IMR-90 (cell line): Measurements from ENCODE around the gene IL17F. TPM values are rescaled to one million over a fixed set of nuclear protein-coding genes. Genes with fewer than 3 reads are reported as not detected.

Experiments
- ATAC-seq: fragments of 200-7000 bp; cut with Tn5 transposase; 2 replicates; pipeline ENCODE4 v1.9.1; 2020; ENCODE audit warnings: low read depth, mild to moderate bottlenecking, moderate library complexity
- BruUV-seq: library from RNA; stranded (reverse); fragments of 400-500 nt; replicated peaks from 2 replicates; lab custom pipeline; 2021; lab: Mats Ljungman, UMichigan
- CTCF ChIA-PET: fragments of 300-600 bp; formaldehyde crosslinking; extraction: SDS; loops from one replicate; lab custom pipeline; 2021; ENCODE audit warnings: antibody characterized with exemption; lab: Yijun Ruan, JAX
- POLR2A ChIA-PET: fragments of 300-600 bp; sonication (Branson Sonifier 250); formaldehyde crosslinking; loops from one replicate; lab custom pipeline; 2022; ENCODE audit warnings: antibody characterized with exemption; ENCODE audit not compliant: unreplicated experiment; lab: Charles Lee
- DNase-seq: peaks from one replicate; pipeline ENCODE4 v3.0.0; 2013
- H2AFZ ChIP-seq: replicated peaks from 2 replicates; pipeline ENCODE3; 2013; ENCODE audit warnings: low read length, mild to moderate bottlenecking; ENCODE audit not compliant: poor library complexity
- H2AK5ac ChIP-seq: 2 replicates; pipeline ENCODE4 v1.6.1; 2013; ENCODE audit warnings: low read depth, low read length, inconsistent platforms
- H2AK9ac ChIP-seq: replicated peaks from 2 replicates; pipeline ENCODE3; 2013; ENCODE audit warnings: mild to moderate bottlenecking, low read depth, low read length, moderate library complexity; ENCODE audit not compliant: poor library complexity
- H2BK120ac ChIP-seq: 2 replicates; pipeline ENCODE4 v1.6.1; 2013; ENCODE audit warnings: low read depth, low read length, inconsistent platforms
- H2BK15ac ChIP-seq: 3 replicates; pipeline ENCODE4 v1.6.1; 2013; ENCODE audit warnings: low read depth, low read length, inconsistent platforms
- H2BK20ac ChIP-seq: 2 replicates; pipeline ENCODE4 v1.6.1; 2013; ENCODE audit warnings: low read depth, mild to moderate bottlenecking, inconsistent platforms, low read length, moderate library complexity
- H2BK5ac ChIP-seq: 2 replicates; pipeline ENCODE4 v1.6.1; 2013; ENCODE audit warnings: mild to moderate bottlenecking, low read depth, low read length, inconsistent platforms; ENCODE audit not compliant: poor library complexity, severe bottlenecking
- H3K14ac ChIP-seq: replicated peaks from 2 replicates; pipeline ENCODE4 v1.6.1; 2013; ENCODE audit warnings: low read depth, low read length, inconsistent platforms
- H3K18ac ChIP-seq: 2 replicates; pipeline ENCODE4 v1.6.1; 2013; ENCODE audit warnings: low read depth, low read length, control low read depth
- H3K23ac ChIP-seq: 2 replicates; pipeline ENCODE4 v1.6.1; 2013; ENCODE audit warnings: low read depth, low read length, inconsistent platforms
- H3K27ac ChIP-seq: 2 replicates; pipeline ENCODE4 v1.5.1; 2013; ENCODE audit warnings: mild to moderate bottlenecking, control low read depth, low read length; ENCODE audit not compliant: insufficient read depth
- H3K27me3 ChIP-seq: 2 replicates; pipeline ENCODE4 v1.6.1; 2013; ENCODE audit warnings: low read length; ENCODE audit not compliant: control insufficient read depth, insufficient read depth
- H3K36me3 ChIP-seq: 2 replicates; pipeline ENCODE4 v1.6.1; 2013; ENCODE audit warnings: low read length, mixed read lengths; ENCODE audit not compliant: control insufficient read depth, insufficient read depth
- H3K4ac ChIP-seq: 2 replicates; pipeline ENCODE4 v1.6.1; 2013; ENCODE audit warnings: low read depth, low read length, inconsistent platforms
- H3K4me1 ChIP-seq: 2 replicates; pipeline ENCODE4 v1.6.1; 2013; ENCODE audit warnings: low read length, mixed read lengths; ENCODE audit not compliant: control insufficient read depth, insufficient read depth
- H3K4me2 ChIP-seq: 2 replicates; pipeline ENCODE4 v1.6.1; 2013; ENCODE audit warnings: low read depth, mild to moderate bottlenecking, control low read depth, low read length, moderate library complexity
- H3K4me3 ChIP-seq: 2 replicates; pipeline ENCODE4 v1.5.1; 2013; ENCODE audit warnings: low read depth, mild to moderate bottlenecking, control low read depth, low read length, moderate library complexity; ENCODE audit not compliant: insufficient read depth
- H3K56ac ChIP-seq: 2 replicates; pipeline ENCODE4 v1.6.1; 2013; ENCODE audit warnings: low read length, inconsistent platforms; ENCODE audit not compliant: insufficient read depth; ENCODE audit errors: extremely low read depth
- H3K79me1 ChIP-seq, 2 experiments: 2 replicates each; pipeline ENCODE4 v1.6.1; 2013; ENCODE audit warnings: low read length in 2 of 2, inconsistent platforms in 1 of 2, low read depth in 1 of 2
- H3K9ac ChIP-seq: 2 replicates; pipeline ENCODE4 v1.6.1; 2013; ENCODE audit warnings: low read depth, low read length, control low read depth
- H3K9me1 ChIP-seq: 2 replicates; pipeline ENCODE4 v1.6.1; 2013; ENCODE audit warnings: low read length, inconsistent platforms; ENCODE audit not compliant: insufficient read depth
- H3K9me3 ChIP-seq: 2 replicates; pipeline ENCODE4 v1.6.1; 2013; ENCODE audit warnings: low read length; ENCODE audit not compliant: control insufficient read depth, insufficient read depth
- H4K20me1 ChIP-seq: 2 replicates; pipeline ENCODE4 v1.6.1; 2013; ENCODE audit warnings: low read length, inconsistent platforms; ENCODE audit not compliant: insufficient read depth
- H4K5ac ChIP-seq: 2 replicates; pipeline ENCODE4 v1.6.1; 2013; ENCODE audit warnings: mild to moderate bottlenecking, low read depth, low read length, control low read depth
- H4K8ac ChIP-seq, 2 experiments: 2 replicates each; pipeline ENCODE4 v1.6.1; 2013; ENCODE audit warnings: low read depth in 2 of 2, low read length in 2 of 2, control low read depth in 1 of 2, inconsistent platforms in 1 of 2
- H4K91ac ChIP-seq: 2 replicates; pipeline ENCODE4 v1.6.1; 2013; ENCODE audit warnings: low read depth, low read length, inconsistent platforms; ENCODE audit not compliant: insufficient read depth
- BHLHE40 ChIP-seq: fragments of 150-350 bp; IDR thresholded peaks from 2 replicates; pipeline ENCODE4 v1.6.1; 2016; ENCODE audit warnings: mild to moderate bottlenecking, low read depth, low read length
- MAFK ChIP-seq: IDR thresholded peaks from 2 replicates; pipeline ENCODE4 v1.6.1; 2012; ENCODE audit warnings: low read depth, low read length, improper control_type of control experiment
- NFE2L2 ChIP-seq: fragments of 150-350 bp; IDR thresholded peaks from 2 replicates; pipeline ENCODE4 v1.6.1; 2016; ENCODE audit warnings: low read depth, mild to moderate bottlenecking, low read length
- SMC3 ChIP-seq: fragments of 150-350 bp; IDR thresholded peaks from 2 replicates; pipeline ENCODE4 v1.6.1; 2016; ENCODE audit warnings: low read depth, mild to moderate bottlenecking, antibody characterized with exemption, low read length, moderate library complexity
- WGBS, 2 experiments: methylation state at CpG; one replicate each; pipeline versions ENCODE4 v1.1.5 to v1.1.7; 2013; ENCODE audit warnings: missing lambda C conversion rate in 2 of 2; ENCODE audit not compliant: insufficient read length in 1 of 2; ENCODE audit errors: extremely low coverage in 2 of 2; 5-methylcytosine and 5-hydroxymethylcytosine counted together
- dilution Hi-C: fragments of 300-500 bp; cut with HindIII; formaldehyde crosslinking; loops from one replicate; pipeline ENCODE4 v1.14.3; 2018; ENCODE audit warnings: low sequenced_read_pairs; ENCODE audit not compliant: unreplicated experiment
- in situ Hi-C: fragments of 300-500 bp; cut with MboI; formaldehyde crosslinking; loops from 3 replicates; pipeline ENCODE4 v1.14.3; 2019; ENCODE audit warnings: low sequenced_read_pairs, inconsistent platforms, mixed read lengths
- intact Hi-C: fragments of 100-400 bp; cut with micrococcal nuclease; formaldehyde crosslinking; loops from 2 replicates; pipeline ENCODE4 v1.10.0; 2022
- polyA plus RNA-seq, 3 experiments: library from polyadenylated mRNA; depleted of rRNA; stranded (reverse); fragments of >200 nt; gene quantifications; 2 replicates each; pipeline ENCODE4 v1.2.3, GENCODE V29; 2012; ENCODE audit warnings: low replicate concordance in 1 of 3
- total RNA-seq: library from RNA; depleted of rRNA; stranded (reverse); fragments of >200 nt; gene quantifications from 2 replicates; pipeline ENCODE4 v1.2.3, GENCODE V29; 2012; rRNA removed

IL17F gene
- total and polyA plus RNA-seq, 2 of the 4 experiments (the other 2 are of a cell fraction), result not detected

DNA sequence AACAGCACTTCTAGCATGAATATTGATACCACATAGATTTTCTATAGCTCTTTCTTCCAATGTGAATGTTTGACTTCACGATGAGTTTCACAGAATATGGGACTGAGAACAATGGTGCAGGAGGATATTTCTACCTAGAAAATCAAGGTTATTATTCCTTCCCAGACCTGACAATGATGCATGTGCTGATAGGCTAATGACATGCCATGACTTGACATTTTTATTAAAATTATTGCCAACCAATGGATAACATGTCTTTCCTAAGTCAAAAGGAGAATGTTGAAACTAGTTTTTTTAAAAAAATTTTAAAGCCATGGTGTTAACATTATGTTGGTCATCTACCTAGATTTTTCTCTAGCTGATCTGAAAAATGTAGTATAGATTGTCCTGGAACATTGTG, 57.2 kb downstream of the IL17F start:
- BruUV-seq, result no TSS peak
- ChIA-PET POLR2A (no interaction called here), CTCF (no interaction called here)
- no peaks in the 10 kb centered on the region for H3K79me1 ChIP-seq
- no peak overlapping the region for H4K8ac ChIP-seq
- H3K27me3 ChIP-seq, result peaks cover 3% of the 10 kb centered on the region; the same call in 1 of the 2 replicates
- H2AK5ac ChIP-seq, result no peak overlapping the region
- no peaks in the 10 kb centered on the region for H4K20me1 ChIP-seq
- no CpG with 5 or more reads among the region's 1 CpG for WGBS, 2 experiments
- no peak overlapping the region for H2BK120ac ChIP-seq
- no peak overlapping the region for H3K4me2 ChIP-seq
- H3K4me1 ChIP-seq, result no peaks in the 10 kb centered on the region
- H3K9ac ChIP-seq, result no peak overlapping the region
- H3K9me1 ChIP-seq, result no peaks in the 10 kb centered on the region
- no peaks in the 10 kb centered on the region for H3K36me3 ChIP-seq
- no peak overlapping the region for H4K5ac ChIP-seq
- H2AK9ac ChIP-seq, result no peak overlapping the region
- no peak overlapping the region for H3K4me3 ChIP-seq
- no peak overlapping the region for H3K4ac ChIP-seq
- dilution Hi-C loops, result no loop called here
- no peak overlapping the region for H3K18ac ChIP-seq
- H3K56ac ChIP-seq, result no peak overlapping the region
- ATAC-seq, result no peak
- no peak overlapping the region for H3K23ac ChIP-seq
- no peak overlapping the region for H3K14ac ChIP-seq
- H3K27ac ChIP-seq, result no peak overlapping the region
- in situ Hi-C loops, result no loop called here
- H2AFZ ChIP-seq, result no peak overlapping the region
- no peak overlapping the region for H4K91ac ChIP-seq
- TF ChIP-seq MAFK (no peak), BHLHE40 (no peak), NFE2L2 (peak; percentile 59), SMC3 (no peak)
- no peak for DNase-seq
- H3K9me3 ChIP-seq, result no peaks in the 10 kb centered on the region
- H2BK5ac ChIP-seq, result no peak overlapping the region
- H2BK20ac ChIP-seq, result no peak overlapping the region
- intact Hi-C loops, result no loop called here
- no peak overlapping the region for H2BK15ac ChIP-seq

Other genes starting within 250 kb of the IL17F start
- gene PKHD1, start 156.9 kb downstream of the IL17F start, total RNA-seq, result not detected in 2 replicates
- gene PKHD1, start 156.9 kb downstream of the IL17F start, polyA plus RNA-seq (2012; rRNA removed), result not detected in 2 replicates
- not detected in 2 replicates for gene IL17A, start 58.1 kb downstream of the IL17F start, total RNA-seq
- gene IL17A, start 58.1 kb downstream of the IL17F start, polyA plus RNA-seq (2012; rRNA removed), result not detected in 2 replicates
- gene MCM3, start 40.2 kb upstream of the IL17F start, total RNA-seq, result 66.5 and 76.7 TPM in 2 replicates
- gene MCM3, start 40.2 kb upstream of the IL17F start, polyA plus RNA-seq (2012; rRNA removed), result 47.6 and 54.6 TPM in 2 replicates
- 1.6 and 1.7 TPM in 2 replicates for gene PAQR8, start 117.7 kb upstream of the IL17F start, total RNA-seq
- 1.1 and 1.4 TPM in 2 replicates for gene PAQR8, start 117.7 kb upstream of the IL17F start, polyA plus RNA-seq (2012; rRNA removed)
- 14.0 and 14.7 TPM in 2 replicates for gene EFHC1, start 175.8 kb upstream of the IL17F start, total RNA-seq
- gene EFHC1, start 175.8 kb upstream of the IL17F start, polyA plus RNA-seq (2012; rRNA removed), result 17.6 and 23.0 TPM in 2 replicates